Measurements from ENCODE around the gene MRPL44.

DNA sequence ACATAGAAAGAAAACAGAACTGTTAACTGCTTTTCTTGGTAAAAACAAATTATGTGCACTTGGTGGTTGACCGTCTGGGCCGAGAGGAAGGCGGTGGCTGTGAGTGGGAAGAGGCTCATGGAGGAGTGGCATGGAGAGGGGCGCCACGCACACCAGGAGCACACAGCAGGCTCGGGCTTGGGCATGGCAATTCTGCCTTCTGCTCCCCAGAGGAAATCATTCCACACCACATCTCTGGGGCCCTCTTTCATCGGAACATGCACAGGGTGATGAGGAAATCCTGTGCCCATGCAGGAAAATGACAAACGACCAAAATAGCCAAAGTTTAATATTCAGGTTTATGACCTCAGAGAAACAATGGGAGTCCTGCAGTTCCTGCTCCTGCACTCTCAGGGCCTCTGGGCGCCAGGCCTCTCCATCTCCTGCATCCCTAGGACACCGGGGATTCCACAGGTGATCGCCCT, 38.6 kb upstream of the MRPL44 start:
- TF ChIP-seq, protein P1, sequence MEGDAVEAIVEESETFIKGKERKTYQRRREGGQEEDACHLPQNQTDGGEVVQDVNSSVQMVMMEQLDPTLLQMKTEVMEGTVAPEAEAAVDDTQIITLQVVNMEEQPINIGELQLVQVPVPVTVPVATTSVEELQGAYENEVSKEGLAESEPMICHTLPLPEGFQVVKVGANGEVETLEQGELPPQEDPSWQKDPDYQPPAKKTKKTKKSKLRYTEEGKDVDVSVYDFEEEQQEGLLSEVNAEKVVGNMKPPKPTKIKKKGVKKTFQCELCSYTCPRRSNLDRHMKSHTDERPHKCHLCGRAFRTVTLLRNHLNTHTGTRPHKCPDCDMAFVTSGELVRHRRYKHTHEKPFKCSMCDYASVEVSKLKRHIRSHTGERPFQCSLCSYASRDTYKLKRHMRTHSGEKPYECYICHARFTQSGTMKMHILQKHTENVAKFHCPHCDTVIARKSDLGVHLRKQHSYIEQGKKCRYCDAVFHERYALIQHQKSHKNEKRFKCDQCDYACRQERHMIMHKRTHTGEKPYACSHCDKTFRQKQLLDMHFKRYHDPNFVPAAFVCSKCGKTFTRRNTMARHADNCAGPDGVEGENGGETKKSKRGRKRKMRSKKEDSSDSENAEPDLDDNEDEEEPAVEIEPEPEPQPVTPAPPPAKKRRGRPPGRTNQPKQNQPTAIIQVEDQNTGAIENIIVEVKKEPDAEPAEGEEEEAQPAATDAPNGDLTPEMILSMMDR (IDR thresholded peaks at IDR 0.05; ENCODE audit: low read length), result no peak
- no peak for TF ChIP-seq EZH2 (IDR thresholded peaks at IDR 0.05; ENCODE audit: borderline replicate concordance, low read length)

All from OCI-LY1 (cell line).